CD4-positive, CD25-positive, alpha-beta regulatory T cell (primary cell): Measurements from ENCODE around the gene UPK3BL1. TPM values are rescaled to one million over a fixed set of nuclear protein-coding genes. Genes with fewer than 3 reads are reported as not detected.
"Not testable (repeated sequence)": the region's sequence is repeated elsewhere in the genome, so short reads cannot be mapped to it uniquely, and the experiment has no call there.

ENCODE experiments used
- ATAC-seq, 2 donors: fragments of 150-1000 bp; cut with Tn5 transposase; one replicate each; pipeline ENCODE4 v1.10.0; 2021; ENCODE audit warnings: low read depth in 2 of 2, moderate number of reproducible peaks in 2 of 2, moderate library complexity in 1 of 2
- DNase-seq, 3 donors: peaks; one replicate each; pipeline versions ENCODE4 v3.0.0 to v3.0.0-alpha.2; 2012 to 2022; ENCODE audit warnings: mixed read lengths in 1 of 3
- H3K27ac ChIP-seq: one replicate; pipeline ENCODE4 v1.7.0; 2013; ENCODE audit warnings: mild to moderate bottlenecking, low read length; ENCODE audit not compliant: insufficient read depth, poor library complexity, severe bottlenecking
- H3K27me3 ChIP-seq: one replicate; pipeline ENCODE4 v1.7.0; 2013; ENCODE audit warnings: low read length; ENCODE audit not compliant: control insufficient read depth, insufficient read depth
- H3K36me3 ChIP-seq: one replicate; pipeline ENCODE4 v1.7.0; 2013; ENCODE audit warnings: mild to moderate bottlenecking, low read length, moderate library complexity; ENCODE audit not compliant: control insufficient read depth, insufficient read depth
- H3K4me1 ChIP-seq: 2 replicates; pipeline ENCODE4 v1.7.0; 2013; ENCODE audit warnings: mild to moderate bottlenecking, low read length; ENCODE audit not compliant: insufficient read depth, control insufficient read depth, poor library complexity, severe bottlenecking
- H3K4me3 ChIP-seq: one replicate; pipeline ENCODE4 v1.7.0; 2013; ENCODE audit warnings: low read depth, mild to moderate bottlenecking, low read length, moderate library complexity
- H3K9me3 ChIP-seq, 2 experiments: 1 replicate in 1 of 2; 2 replicates in 1 of 2; pipeline ENCODE4 v1.7.0; 2013; ENCODE audit warnings: low read length in 2 of 2, mild to moderate bottlenecking in 1 of 2, moderate library complexity in 1 of 2; ENCODE audit not compliant: control insufficient read depth in 2 of 2
- H3K27ac Mint-ChIP-seq, 3 donors: one replicate each; pipeline ENCODE4 v1.8.0; 2020 to 2022; ENCODE audit warnings: mild to moderate bottlenecking in 3 of 3, mixed read lengths in 3 of 3, moderate library complexity in 2 of 3
- H3K27me3 Mint-ChIP-seq: one replicate; pipeline ENCODE4 v1.8.0; 2022; ENCODE audit warnings: mild to moderate bottlenecking, mixed read lengths
- H3K36me3 Mint-ChIP-seq: one replicate; pipeline ENCODE4 v1.8.0; 2020; ENCODE audit warnings: mixed read lengths
- H3K4me1 Mint-ChIP-seq, 4 donors: one replicate each; pipeline ENCODE4 v1.8.0; 2020 to 2022; ENCODE audit warnings: mixed read lengths in 4 of 4, mild to moderate bottlenecking in 1 of 4
- H3K4me3 Mint-ChIP-seq, 4 donors: one replicate each; pipeline ENCODE4 v1.8.0; 2020 to 2022; ENCODE audit warnings: mild to moderate bottlenecking in 4 of 4, mixed read lengths in 4 of 4, moderate library complexity in 3 of 4
- H3K9me3 Mint-ChIP-seq, 7 donors: one replicate each; pipeline ENCODE4 v1.8.0; 2020 to 2022; ENCODE audit warnings: mixed read lengths in 7 of 7, mild to moderate bottlenecking in 3 of 7, moderate library complexity in 2 of 7
- polyA plus RNA-seq, 4 donors: library from polyadenylated mRNA; unstranded; fragments of 300-500 nt; fragmentation: Illumina TruSeq; gene quantifications; one replicate each; pipeline ENCODE4 v1.2.3, GENCODE V29; 2021
- total RNA-seq: library from RNA; stranded (reverse); gene quantifications from one replicate; pipeline ENCODE4 v1.2.3, GENCODE V29; 2022

The UPK3BL1 gene
- total and polyA plus RNA-seq, 5 donors from 2014 or later, result 9.7 to 119 (median 23.7) TPM

DNA sequence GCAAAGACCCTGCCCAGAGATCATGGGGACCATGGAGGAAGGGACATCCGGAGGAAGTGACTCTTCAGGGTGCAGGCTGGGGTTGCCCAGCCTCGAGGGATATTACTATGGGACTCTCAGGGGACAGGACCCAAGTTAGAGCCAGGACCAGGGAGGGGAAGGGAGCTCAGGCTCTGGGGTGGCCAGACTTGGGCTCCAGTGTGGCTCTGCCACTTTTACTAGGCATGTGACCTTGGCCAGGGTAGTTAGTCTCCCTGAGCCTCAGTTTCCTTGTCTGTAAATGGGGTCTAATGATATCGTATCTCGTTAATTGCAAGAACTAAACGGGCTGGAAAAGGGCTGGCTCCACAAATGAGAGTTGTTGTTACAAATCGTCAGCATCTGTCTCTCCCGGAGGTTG, 32.1 kb downstream of the UPK3BL1 start:
- not testable (repeated sequence) for DNase-seq, H3K4me1 Mint-ChIP-seq

DNA sequence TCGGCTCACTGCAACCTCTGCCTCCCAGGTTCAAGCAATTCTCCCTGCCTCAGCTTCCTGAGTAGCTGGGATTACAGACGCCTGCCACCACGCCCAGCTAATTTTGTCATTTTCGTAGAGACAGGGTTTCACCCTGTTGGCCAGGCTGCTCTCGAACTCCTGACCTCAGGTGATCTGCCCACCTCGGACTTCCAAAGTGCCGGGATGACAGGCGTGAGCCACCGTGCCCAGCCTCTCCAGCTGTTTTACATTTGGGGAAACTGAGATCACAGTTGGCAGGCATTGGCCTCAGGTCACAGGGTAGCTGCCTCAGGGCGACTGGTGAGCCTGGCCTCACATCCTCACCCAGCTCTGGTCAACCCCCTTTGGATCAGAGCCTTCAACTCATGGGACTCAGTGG, 32.9 kb downstream of the UPK3BL1 start:
- H3K4me3 Mint-ChIP-seq, H3K4me1 ChIP-seq, DNase-seq, H3K36me3 ChIP-seq, H3K27me3 Mint-ChIP-seq, H3K27me3 ChIP-seq, H3K36me3 Mint-ChIP-seq, ATAC-seq, H3K9me3 ChIP-seq, H3K9me3 Mint-ChIP-seq, H3K27ac ChIP-seq, H3K4me1 Mint-ChIP-seq, H3K4me3 ChIP-seq, H3K27ac Mint-ChIP-seq: not testable (repeated sequence)

More for the DNA sequence above, 32.1 kb downstream of the UPK3BL1 start:
- H3K9me3 Mint-ChIP-seq, H3K27me3 Mint-ChIP-seq, ATAC-seq, H3K36me3 Mint-ChIP-seq, H3K27ac Mint-ChIP-seq, H3K36me3 ChIP-seq, H3K4me3 ChIP-seq, H3K4me1 ChIP-seq, H3K27ac ChIP-seq, H3K27me3 ChIP-seq, H3K9me3 ChIP-seq: not testable (repeated sequence)
- peak overlapping the region in 1 of 4 donors; percentile 64 for H3K4me3 Mint-ChIP-seq

GRCh38 chr7:102606848-102607247, 35.7 kb downstream of the UPK3BL1 start:
- H3K4me1 Mint-ChIP-seq, H3K4me3 ChIP-seq, H3K27ac ChIP-seq, H3K4me1 ChIP-seq, H3K9me3 Mint-ChIP-seq, H3K36me3 Mint-ChIP-seq, DNase-seq, H3K27me3 Mint-ChIP-seq, H3K36me3 ChIP-seq, H3K9me3 ChIP-seq, H3K27me3 ChIP-seq, H3K4me3 Mint-ChIP-seq, H3K27ac Mint-ChIP-seq, ATAC-seq: not testable (repeated sequence)

- not testable (repeated sequence) for ATAC-seq, H3K4me1 ChIP-seq, H3K9me3 ChIP-seq, H3K4me3 Mint-ChIP-seq, H3K27ac Mint-ChIP-seq, H3K27me3 ChIP-seq, DNase-seq, H3K9me3 Mint-ChIP-seq, H3K4me3 ChIP-seq, H3K27me3 Mint-ChIP-seq, H3K36me3 Mint-ChIP-seq, H3K4me1 Mint-ChIP-seq, H3K36me3 ChIP-seq, H3K27ac ChIP-seq
These were observed 38.0 kb downstream of the UPK3BL1 start for GRCh38 chr7:102604431-102605145.

GRCh38 chr7:102602317-102602716, 40.3 kb downstream of the UPK3BL1 start:
- ATAC-seq, H3K4me3 ChIP-seq, H3K4me1 Mint-ChIP-seq, H3K4me3 Mint-ChIP-seq, H3K27me3 ChIP-seq, DNase-seq, H3K4me1 ChIP-seq, H3K27me3 Mint-ChIP-seq, H3K27ac Mint-ChIP-seq, H3K36me3 ChIP-seq, H3K9me3 ChIP-seq, H3K9me3 Mint-ChIP-seq, H3K36me3 Mint-ChIP-seq, H3K27ac ChIP-seq: not testable (repeated sequence)

GRCh38 chr7:102599699-102600098, 42.9 kb downstream of the UPK3BL1 start:
- H3K4me1 ChIP-seq, H3K9me3 Mint-ChIP-seq, H3K27me3 ChIP-seq, H3K36me3 ChIP-seq, DNase-seq, H3K27ac Mint-ChIP-seq, H3K27me3 Mint-ChIP-seq, H3K4me1 Mint-ChIP-seq, H3K4me3 Mint-ChIP-seq, H3K4me3 ChIP-seq, ATAC-seq, H3K36me3 Mint-ChIP-seq, H3K9me3 ChIP-seq, H3K27ac ChIP-seq: not testable (repeated sequence)

DNA sequence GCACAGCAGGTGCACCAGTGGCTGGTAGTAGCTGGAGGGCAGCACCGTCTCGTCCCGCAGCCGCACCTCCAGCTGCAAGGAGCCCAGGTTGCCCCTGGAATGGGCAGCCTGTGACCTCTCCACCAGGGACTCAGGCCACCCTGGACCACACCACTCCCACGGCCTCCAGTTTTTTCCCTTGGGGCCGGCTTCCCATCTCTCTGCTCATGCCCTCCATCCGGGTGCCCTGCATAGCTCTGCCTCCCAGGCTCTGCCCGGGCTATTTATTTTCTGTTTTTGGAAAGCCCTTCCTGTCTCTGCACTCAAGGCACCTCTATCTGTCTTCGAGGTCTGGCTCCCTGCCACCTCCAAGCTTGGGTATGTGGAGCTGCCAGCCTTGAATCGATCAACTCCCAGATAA, 46.6 kb downstream of the UPK3BL1 start:
- H3K27me3 Mint-ChIP-seq, H3K4me1 ChIP-seq, H3K27ac ChIP-seq, DNase-seq, H3K27ac Mint-ChIP-seq, H3K36me3 ChIP-seq, H3K27me3 ChIP-seq, H3K36me3 Mint-ChIP-seq, H3K9me3 Mint-ChIP-seq, H3K9me3 ChIP-seq, H3K4me3 Mint-ChIP-seq, H3K4me3 ChIP-seq, H3K4me1 Mint-ChIP-seq, ATAC-seq: not testable (repeated sequence)

GRCh38 chr7:102593637-102594334, 48.8 kb downstream of the UPK3BL1 start:
- H3K9me3 ChIP-seq, DNase-seq, H3K27me3 Mint-ChIP-seq, H3K36me3 Mint-ChIP-seq, H3K4me3 Mint-ChIP-seq, H3K4me3 ChIP-seq, H3K27ac ChIP-seq, H3K36me3 ChIP-seq, H3K4me1 ChIP-seq, H3K4me1 Mint-ChIP-seq, H3K27me3 ChIP-seq, H3K9me3 Mint-ChIP-seq, H3K27ac Mint-ChIP-seq: not testable (repeated sequence)
- ATAC-seq, result peak; percentile 70 to 78
